AG04450 (cell line): Measurements from ENCODE around the gene LENG9. TPM values are rescaled to one million over a fixed set of nuclear protein-coding genes. Genes with fewer than 3 reads are reported as not detected.

Source experiments
- CTCF ChIA-PET: fragments of 300-600, 350-600 bp; formaldehyde crosslinking; extraction: SDS; loops from one replicate; lab custom pipeline; 2022; ENCODE audit warnings: antibody characterized with exemption, inconsistent platforms; lab: Charles Lee
- POLR2A ChIA-PET: fragments of 350-600 bp; formaldehyde crosslinking; extraction: SDS; loops from one replicate; lab custom pipeline; 2021; ENCODE audit warnings: antibody characterized with exemption, inconsistent platforms; lab: Yijun Ruan, JAX
- DNase-seq: peaks from one replicate; pipeline ENCODE4 v3.0.0-alpha.2; 2011; ENCODE audit warnings: low read depth, low spot score
- H3K27ac ChIP-seq: one replicate; pipeline ENCODE4 v1.5.1; 2012; ENCODE audit warnings: low read depth, low read length, control low read depth
- H3K27me3 ChIP-seq: one replicate; pipeline ENCODE4 v1.6.0; 2012; ENCODE audit warnings: low read length; ENCODE audit not compliant: control insufficient read depth, insufficient read depth
- H3K4me3 ChIP-seq: 2 replicates; pipeline ENCODE4 v1.5.1; 2011; ENCODE audit warnings: mild to moderate bottlenecking, low read depth, low read length, control low read depth
- H3K9me3 ChIP-seq: 2 replicates; pipeline ENCODE4 v1.5.1; 2012; ENCODE audit warnings: low read length; ENCODE audit not compliant: control insufficient read depth, insufficient read depth
- polyA plus RNA-seq: library from polyadenylated mRNA; depleted of rRNA; stranded (reverse); fragments of >200 nt; gene quantifications from 2 replicates; pipeline ENCODE4 v1.2.3, GENCODE V29; 2011
- TF ChIP-seq, protein P1 (sequence below): IDR thresholded peaks from 2 replicates; pipeline ENCODE4 v1.5.1; 2011; ENCODE audit warnings: low read depth, low read length, control low read depth, inconsistent platforms

Gene LENG9
- polyA plus RNA-seq, 1 experiment: 0.63 TPM

DNA sequence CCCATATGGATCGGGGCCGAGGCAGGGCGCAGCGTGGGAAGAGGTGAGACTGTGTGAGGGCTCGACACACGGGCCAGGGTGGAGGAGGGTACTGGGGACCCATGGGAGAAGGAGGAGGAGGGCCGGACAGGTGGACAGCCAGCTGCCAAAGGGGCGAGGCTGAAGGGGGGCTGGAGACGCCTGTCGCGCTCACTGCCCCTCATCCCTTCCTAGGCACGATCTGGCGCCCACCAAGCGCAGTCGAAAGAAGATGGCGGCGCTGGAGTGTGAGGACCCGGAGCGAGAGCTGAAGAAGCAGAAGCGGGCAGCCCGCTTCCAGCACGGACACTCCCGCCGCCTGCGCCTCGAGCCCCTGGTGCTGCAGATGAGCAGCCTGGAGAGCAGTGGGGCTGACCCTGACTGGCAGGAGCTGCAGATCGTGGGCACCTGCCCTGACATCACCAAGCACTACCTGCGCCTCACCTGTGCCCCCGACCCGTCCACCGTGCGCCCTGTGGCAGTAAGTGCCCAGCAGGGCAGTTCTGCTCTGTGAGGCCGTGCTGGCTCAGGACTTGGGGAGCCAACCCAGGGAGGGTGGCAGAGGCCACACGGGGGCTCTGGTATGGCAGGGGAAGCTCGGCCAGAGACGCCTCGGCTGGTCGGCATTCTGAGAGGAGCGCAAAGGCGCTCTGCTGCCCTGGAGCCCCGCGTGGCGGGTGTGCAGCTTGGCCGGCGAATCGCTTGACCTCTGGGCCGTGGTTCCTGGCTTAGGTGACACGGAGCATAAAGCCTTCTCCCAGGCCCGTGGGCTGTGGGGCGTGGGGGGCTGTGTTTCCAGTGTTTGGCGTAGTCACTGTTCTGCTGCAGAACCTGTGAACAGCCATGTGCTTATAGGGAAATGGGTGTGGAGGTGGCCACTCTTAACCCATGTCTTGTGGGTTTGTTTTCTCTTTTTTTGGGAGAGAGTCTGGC is 6.9 kb downstream of the LENG9 start:
- CTCF ChIA-PET: no interaction called here
- POLR2A ChIA-PET: no interaction called here
- H3K27me3 ChIP-seq: no peaks in the 10 kb centered on the region
- H3K27ac ChIP-seq: no peak overlapping the region
- TF ChIP-seq, protein P1, sequence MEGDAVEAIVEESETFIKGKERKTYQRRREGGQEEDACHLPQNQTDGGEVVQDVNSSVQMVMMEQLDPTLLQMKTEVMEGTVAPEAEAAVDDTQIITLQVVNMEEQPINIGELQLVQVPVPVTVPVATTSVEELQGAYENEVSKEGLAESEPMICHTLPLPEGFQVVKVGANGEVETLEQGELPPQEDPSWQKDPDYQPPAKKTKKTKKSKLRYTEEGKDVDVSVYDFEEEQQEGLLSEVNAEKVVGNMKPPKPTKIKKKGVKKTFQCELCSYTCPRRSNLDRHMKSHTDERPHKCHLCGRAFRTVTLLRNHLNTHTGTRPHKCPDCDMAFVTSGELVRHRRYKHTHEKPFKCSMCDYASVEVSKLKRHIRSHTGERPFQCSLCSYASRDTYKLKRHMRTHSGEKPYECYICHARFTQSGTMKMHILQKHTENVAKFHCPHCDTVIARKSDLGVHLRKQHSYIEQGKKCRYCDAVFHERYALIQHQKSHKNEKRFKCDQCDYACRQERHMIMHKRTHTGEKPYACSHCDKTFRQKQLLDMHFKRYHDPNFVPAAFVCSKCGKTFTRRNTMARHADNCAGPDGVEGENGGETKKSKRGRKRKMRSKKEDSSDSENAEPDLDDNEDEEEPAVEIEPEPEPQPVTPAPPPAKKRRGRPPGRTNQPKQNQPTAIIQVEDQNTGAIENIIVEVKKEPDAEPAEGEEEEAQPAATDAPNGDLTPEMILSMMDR: no peak
- no peaks in the 10 kb centered on the region; the same call in 1 of the 2 replicates for H3K9me3 ChIP-seq
- no peak overlapping the region for H3K4me3 ChIP-seq
- DNase-seq: no peak

GRCh38 chr19:54455786-54456422 is 7.7 kb downstream of the LENG9 start:
- H3K27me3 ChIP-seq: no peaks in the 10 kb centered on the region
- no peak overlapping the region for H3K27ac ChIP-seq
- no peak overlapping the region for H3K4me3 ChIP-seq
- CTCF ChIA-PET: no interaction called here
- TF ChIP-seq, protein P1: no peak
- no peaks in the 10 kb centered on the region; the same call in 1 of the 2 replicates for H3K9me3 ChIP-seq
- POLR2A ChIA-PET: no interaction called here
- no peak for DNase-seq

- Histone ChIP-seq H3K27me3 (no peaks in the 10 kb centered on the region), H3K27ac (no peak overlapping the region), H3K9me3 (no peaks in the 10 kb centered on the region; the same call in 1 of the 2 replicates), H3K4me3 (no peak overlapping the region)
- POLR2A ChIA-PET: no interaction called here
- CTCF ChIA-PET: interaction anchor here (1.2 kb wide), 1 partner anchor 23 kb away, joined by 3 read pairs; no protein-coding TSS in a partner anchor
- TF ChIP-seq, protein P1: no peak
- no peak for DNase-seq
Observed at GRCh38 chr19:54454781-54455675, 8.6 kb downstream of the LENG9 start.

GRCh38 chr19:54453921-54454780 is 9.4 kb downstream of the LENG9 start:
- Histone ChIP-seq H3K9me3 (no peaks in the 10 kb centered on the region; the same call in 1 of the 2 replicates), H3K27me3 (no peaks in the 10 kb centered on the region), H3K27ac (no peak overlapping the region), H3K4me3 (no peak overlapping the region)
- CTCF ChIA-PET: interaction anchor here (1.2 kb wide), 1 partner anchor 24 kb away, joined by 3 read pairs; no protein-coding TSS in a partner anchor
- POLR2A ChIA-PET: interaction anchor here (1.3 kb wide), 1 partner anchor 8 kb away, joined by 3 read pairs; no protein-coding TSS in a partner anchor
- no peak for DNase-seq
- TF ChIP-seq, protein P1: no peak
